Measurements from ENCODE around the gene EFR3B. TPM values are rescaled to one million over a fixed set of nuclear protein-coding genes. Genes with fewer than 3 reads are reported as not detected.
"Not testable (repeated sequence)": the region's sequence is repeated elsewhere in the genome, so short reads cannot be mapped to it uniquely, and the experiment has no call there.

EFR3B gene
- total RNA-seq, 2 donors from 2014 or later = not detected

- no peak overlapping the region for H3K27ac Mint-ChIP-seq
- H3K4me3 Mint-ChIP-seq = no peak overlapping the region
- peaks cover 46% of the 10 kb centered on the region for H3K27me3 Mint-ChIP-seq
- H3K36me3 Mint-ChIP-seq (ENCODE audit: low read depth) = no peaks in the 10 kb centered on the region
- no peaks in the 10 kb centered on the region for H3K9me3 ChIP-seq (ENCODE audit: control insufficient read depth, low read length, poor library complexity, severe bottlenecking)
- DNase-seq = no peak
- no peak for ATAC-seq
- H3K4me1 Mint-ChIP-seq = peaks cover 7% of the 10 kb centered on the region
Observed at GRCh38 chr2:25109822-25110221, 67.9 kb downstream of the EFR3B start.

DNA sequence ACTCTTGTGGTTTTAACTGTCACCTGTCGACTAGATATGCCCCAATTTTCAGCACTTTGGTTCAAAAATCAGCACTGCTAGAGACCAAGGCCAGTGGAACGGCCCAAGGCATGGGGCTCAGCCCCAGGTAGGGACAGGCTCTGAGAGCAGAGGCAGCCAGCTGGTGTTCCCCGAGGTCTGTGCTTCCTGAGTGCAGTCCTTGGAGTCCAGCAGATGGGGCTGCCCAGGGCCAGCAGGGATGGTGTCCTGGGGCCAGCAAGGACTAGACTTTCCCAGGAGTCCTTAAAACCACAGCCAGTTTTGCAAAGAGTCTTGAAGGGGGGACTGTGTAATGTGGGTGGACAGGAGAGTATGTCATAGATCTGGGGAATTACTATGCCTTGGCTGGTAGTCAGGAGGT lies 70.2 kb downstream of the EFR3B start:
- Mint-ChIP-seq H3K4me3 (no peak overlapping the region), H3K27me3 (peaks cover 43% of the 10 kb centered on the region), H3K27ac (no peak overlapping the region), H3K4me1 (peaks cover 5% of the 10 kb centered on the region), H3K36me3 (ENCODE audit: low read depth) (no peaks in the 10 kb centered on the region)
- no peak for ATAC-seq
- H3K9me3 ChIP-seq (ENCODE audit: control insufficient read depth, low read length, poor library complexity, severe bottlenecking) = no peaks in the 10 kb centered on the region
- no peak for DNase-seq

DNA sequence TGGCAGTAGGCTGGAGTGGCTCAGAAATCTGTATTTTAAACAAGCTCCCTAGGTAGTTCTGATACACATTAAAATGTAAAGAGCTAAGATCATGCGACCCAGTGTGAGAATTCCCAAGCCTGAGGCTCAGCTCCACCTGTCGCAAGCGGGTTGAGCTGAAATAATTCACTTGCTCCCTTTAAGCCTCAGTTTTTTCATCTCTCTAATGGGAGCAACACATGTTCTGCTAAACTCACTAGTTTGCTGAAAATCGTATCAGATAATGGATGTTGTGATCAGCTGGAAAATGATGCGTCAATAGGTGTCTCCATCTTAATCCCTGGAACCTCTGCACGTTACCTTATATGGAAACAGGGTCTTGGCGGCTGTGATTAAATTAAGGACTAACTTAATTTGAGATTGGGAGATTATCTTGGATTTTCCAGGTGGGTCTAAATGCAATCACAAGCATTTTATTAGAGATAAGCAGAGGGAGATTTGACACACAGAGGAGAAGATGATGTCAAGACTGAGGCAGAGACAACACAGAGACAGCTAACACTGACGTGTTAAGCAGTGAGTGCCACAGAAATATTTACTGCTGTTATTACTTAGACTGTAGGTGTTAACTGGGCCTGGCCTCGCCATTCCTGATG lies 73.5 kb downstream of the EFR3B start:
- ATAC-seq = no peak

DNA sequence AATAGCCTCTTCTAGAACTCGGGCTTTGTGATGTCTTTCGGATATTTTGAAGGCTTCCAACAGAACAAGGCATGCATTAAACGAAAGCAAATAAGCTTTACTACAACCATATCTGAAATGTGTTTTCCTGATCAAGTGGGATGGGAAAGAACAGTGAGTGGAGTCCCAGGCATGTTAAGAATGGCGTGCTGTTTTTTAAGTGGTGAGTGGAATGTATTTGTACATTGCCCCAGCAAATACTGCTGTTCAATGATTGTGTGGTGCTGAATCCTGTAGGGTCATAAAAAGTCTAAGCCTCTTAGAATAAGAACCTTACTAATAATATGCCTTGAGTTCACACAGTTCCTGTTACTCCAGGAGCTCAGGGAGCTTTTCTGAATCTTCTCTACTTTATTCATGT lies 74.0 kb downstream of the EFR3B start:
- ATAC-seq = no peak
- no peak overlapping the region for H3K27ac Mint-ChIP-seq
- H3K36me3 Mint-ChIP-seq (ENCODE audit: low read depth) = no peaks in the 10 kb centered on the region

More for the DNA sequence above, 73.5 kb downstream of the EFR3B start:
- H3K9me3 ChIP-seq (ENCODE audit: control insufficient read depth, low read length, poor library complexity, severe bottlenecking) = no peaks in the 10 kb centered on the region
- no peaks in the 10 kb centered on the region for H3K36me3 Mint-ChIP-seq (ENCODE audit: low read depth)
- H3K4me1 Mint-ChIP-seq = peaks cover 3% of the 10 kb centered on the region
- no peak overlapping the region for H3K27ac Mint-ChIP-seq
- no peak for DNase-seq
- H3K27me3 Mint-ChIP-seq = peaks cover 44% of the 10 kb centered on the region
- H3K4me3 Mint-ChIP-seq = no peak overlapping the region

GRCh38 chr2:25116956-25117355 lies 75.1 kb downstream of the EFR3B start:
- Mint-ChIP-seq H3K27ac (no peak overlapping the region), H3K27me3 (peaks cover 38% of the 10 kb centered on the region), H3K4me1 (no peaks in the 10 kb centered on the region), H3K36me3 (ENCODE audit: low read depth) (no peaks in the 10 kb centered on the region), H3K4me3 (no peak overlapping the region)
- DNase-seq (no peak), ATAC-seq (no peak)
- no peaks in the 10 kb centered on the region for H3K9me3 ChIP-seq (ENCODE audit: control insufficient read depth, low read length, poor library complexity, severe bottlenecking)

More for the DNA sequence above, 74.0 kb downstream of the EFR3B start:
- Mint-ChIP-seq H3K4me3 (no peak overlapping the region), H3K4me1 (peaks cover 2% of the 10 kb centered on the region), H3K27me3 (peaks cover 39% of the 10 kb centered on the region)
- H3K9me3 ChIP-seq (ENCODE audit: control insufficient read depth, low read length, poor library complexity, severe bottlenecking) = no peaks in the 10 kb centered on the region
- no peak for DNase-seq

DNA sequence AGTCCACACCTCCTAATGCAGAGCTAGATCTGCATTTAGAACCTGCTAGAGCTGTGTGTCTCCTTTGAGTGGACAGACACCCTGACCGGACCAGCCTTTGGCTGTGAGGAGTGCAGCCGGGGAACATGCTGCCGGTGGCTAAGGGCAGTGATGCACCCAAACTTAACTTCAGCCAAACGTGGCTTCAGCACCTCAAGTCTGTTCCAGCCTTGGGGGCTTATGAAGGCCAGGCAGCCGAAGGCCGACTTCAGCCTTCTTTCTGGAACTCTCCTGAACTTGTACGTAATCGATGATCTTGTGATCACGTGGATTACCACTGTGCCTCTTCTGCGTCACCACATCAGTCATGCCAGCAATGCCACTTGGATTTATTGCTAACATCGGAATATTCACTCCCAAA lies 77.4 kb downstream of the EFR3B start:
- DNase-seq = no peak
- peaks cover 5% of the 10 kb centered on the region for H3K36me3 Mint-ChIP-seq (ENCODE audit: low read depth)
- H3K4me3 Mint-ChIP-seq = no peak overlapping the region
- H3K9me3 ChIP-seq (ENCODE audit: control insufficient read depth, low read length, poor library complexity, severe bottlenecking) = no peaks in the 10 kb centered on the region
- no peak for ATAC-seq
- no peaks in the 10 kb centered on the region for H3K4me1 Mint-ChIP-seq
- H3K27me3 Mint-ChIP-seq = peaks cover 44% of the 10 kb centered on the region
- no peak overlapping the region for H3K27ac Mint-ChIP-seq

GRCh38 chr2:25122367-25122766 lies 80.5 kb downstream of the EFR3B start:
- no peak for DNase-seq
- no peaks in the 10 kb centered on the region for H3K4me1 Mint-ChIP-seq
- H3K27ac Mint-ChIP-seq = no peak overlapping the region
- H3K27me3 Mint-ChIP-seq = peaks cover 32% of the 10 kb centered on the region
- ATAC-seq = no peak
- peaks cover 5% of the 10 kb centered on the region for H3K36me3 Mint-ChIP-seq (ENCODE audit: low read depth)
- H3K4me3 Mint-ChIP-seq = no peak overlapping the region
- H3K9me3 ChIP-seq (ENCODE audit: control insufficient read depth, low read length, poor library complexity, severe bottlenecking) = no peaks in the 10 kb centered on the region

DNA sequence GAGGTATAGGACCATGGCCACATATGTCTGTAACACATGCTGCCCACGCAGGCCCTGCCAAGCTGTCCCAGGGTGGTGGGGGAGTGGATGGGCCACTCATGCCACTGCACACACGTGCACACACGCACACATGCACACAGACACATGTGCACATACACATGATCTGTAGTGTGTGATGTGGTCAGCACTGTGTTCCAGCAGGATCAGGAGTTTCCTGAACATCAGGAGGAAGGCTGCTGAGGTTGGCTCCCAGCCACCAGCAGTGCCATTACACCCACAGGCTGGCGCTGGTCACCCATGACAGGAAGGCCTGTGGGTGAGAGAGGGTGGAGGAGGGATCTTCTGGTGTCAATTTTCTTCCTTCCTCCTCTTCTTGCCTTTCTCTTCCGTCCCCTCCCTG lies 81.8 kb downstream of the EFR3B start:
- H3K4me3 Mint-ChIP-seq = no peak overlapping the region
- no peak for ATAC-seq
- peaks cover 25% of the 10 kb centered on the region for H3K27me3 Mint-ChIP-seq
- no peaks in the 10 kb centered on the region for H3K4me1 Mint-ChIP-seq
- no peak overlapping the region for H3K27ac Mint-ChIP-seq
- no peak for DNase-seq
- peaks cover 5% of the 10 kb centered on the region for H3K36me3 Mint-ChIP-seq (ENCODE audit: low read depth)
- no peaks in the 10 kb centered on the region for H3K9me3 ChIP-seq (ENCODE audit: control insufficient read depth, low read length, poor library complexity, severe bottlenecking)

GRCh38 chr2:25125189-25125588 lies 83.3 kb downstream of the EFR3B start:
- H3K36me3 Mint-ChIP-seq (ENCODE audit: low read depth) = peaks cover 5% of the 10 kb centered on the region
- H3K27me3 Mint-ChIP-seq = peaks cover 26% of the 10 kb centered on the region
- DNase-seq = no peak
- no peak overlapping the region for H3K4me3 Mint-ChIP-seq
- no peaks in the 10 kb centered on the region for H3K9me3 ChIP-seq (ENCODE audit: control insufficient read depth, low read length, poor library complexity, severe bottlenecking)
- no peak overlapping the region for H3K27ac Mint-ChIP-seq
- no peak for ATAC-seq
- H3K4me1 Mint-ChIP-seq = peaks cover 7% of the 10 kb centered on the region

GRCh38 chr2:25125976-25126375 lies 84.1 kb downstream of the EFR3B start:
- no peak for ATAC-seq
- peaks cover 5% of the 10 kb centered on the region for H3K36me3 Mint-ChIP-seq (ENCODE audit: low read depth)
- peaks cover 9% of the 10 kb centered on the region for H3K4me1 Mint-ChIP-seq
- no peak overlapping the region for H3K4me3 Mint-ChIP-seq
- H3K27ac Mint-ChIP-seq = no peak overlapping the region
- no peaks in the 10 kb centered on the region for H3K9me3 ChIP-seq (ENCODE audit: control insufficient read depth, low read length, poor library complexity, severe bottlenecking)
- DNase-seq = no peak
- peaks cover 33% of the 10 kb centered on the region for H3K27me3 Mint-ChIP-seq

GRCh38 chr2:25127071-25127470 lies 85.2 kb downstream of the EFR3B start:
- H3K9me3 ChIP-seq (ENCODE audit: control insufficient read depth, low read length, poor library complexity, severe bottlenecking); H3K36me3 Mint-ChIP-seq (ENCODE audit: low read depth); H3K27ac Mint-ChIP-seq; ATAC-seq; DNase-seq; H3K4me3 Mint-ChIP-seq: not testable (repeated sequence)
- Mint-ChIP-seq H3K27me3 (peaks cover 35% of the 10 kb centered on the region), H3K4me1 (peaks cover 16% of the 10 kb centered on the region)

GRCh38 chr2:25127646-25128045 lies 85.8 kb downstream of the EFR3B start:
- H3K36me3 Mint-ChIP-seq (ENCODE audit: low read depth) = no peaks in the 10 kb centered on the region
- peaks cover 35% of the 10 kb centered on the region for H3K27me3 Mint-ChIP-seq
- no peaks in the 10 kb centered on the region for H3K9me3 ChIP-seq (ENCODE audit: control insufficient read depth, low read length, poor library complexity, severe bottlenecking)
- H3K27ac Mint-ChIP-seq = no peak overlapping the region
- DNase-seq (no peak), ATAC-seq (no peak)
- no peak overlapping the region for H3K4me3 Mint-ChIP-seq
- peaks cover 16% of the 10 kb centered on the region for H3K4me1 Mint-ChIP-seq

DNA sequence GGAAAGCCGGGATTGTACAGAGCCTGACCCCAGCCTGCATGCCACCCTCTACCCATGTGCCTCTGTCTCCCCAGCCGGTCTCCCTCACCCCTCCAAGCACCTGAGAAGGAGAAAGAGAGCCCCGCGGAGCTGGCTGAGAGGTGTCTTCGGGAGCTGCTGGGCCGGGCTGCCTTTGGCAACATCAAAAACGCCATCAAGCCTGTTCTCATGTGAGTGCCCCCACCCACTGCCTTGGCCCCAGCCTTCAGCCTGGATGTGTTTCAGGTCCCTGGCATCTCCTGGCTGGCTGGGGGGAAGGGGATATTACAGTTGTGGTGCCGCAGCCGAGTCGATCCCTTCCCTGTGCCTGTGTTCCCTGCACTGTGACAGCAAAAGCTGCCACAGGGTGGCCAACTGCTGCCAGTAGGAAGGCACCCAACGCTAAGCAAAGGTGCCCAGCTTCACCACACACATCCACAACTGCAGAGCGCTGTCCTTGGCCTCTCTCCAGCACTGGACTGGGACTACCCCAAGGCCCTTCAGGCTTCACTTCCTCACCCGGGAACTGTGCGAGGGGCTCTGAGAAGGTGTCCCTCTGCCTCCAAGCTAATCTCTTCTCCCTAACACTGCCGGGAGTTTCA lies 88.1 kb downstream of the EFR3B start:
- H3K36me3 Mint-ChIP-seq (ENCODE audit: low read depth) = peaks cover 6% of the 10 kb centered on the region
- peaks cover 55% of the 10 kb centered on the region for H3K27me3 Mint-ChIP-seq
- ATAC-seq (no peak), DNase-seq (no peak)
- no peak overlapping the region for H3K4me3 Mint-ChIP-seq
- H3K27ac Mint-ChIP-seq = no peak overlapping the region
- peaks cover 19% of the 10 kb centered on the region for H3K4me1 Mint-ChIP-seq
- H3K9me3 ChIP-seq (ENCODE audit: control insufficient read depth, low read length, poor library complexity, severe bottlenecking) = no peaks in the 10 kb centered on the region

DNA sequence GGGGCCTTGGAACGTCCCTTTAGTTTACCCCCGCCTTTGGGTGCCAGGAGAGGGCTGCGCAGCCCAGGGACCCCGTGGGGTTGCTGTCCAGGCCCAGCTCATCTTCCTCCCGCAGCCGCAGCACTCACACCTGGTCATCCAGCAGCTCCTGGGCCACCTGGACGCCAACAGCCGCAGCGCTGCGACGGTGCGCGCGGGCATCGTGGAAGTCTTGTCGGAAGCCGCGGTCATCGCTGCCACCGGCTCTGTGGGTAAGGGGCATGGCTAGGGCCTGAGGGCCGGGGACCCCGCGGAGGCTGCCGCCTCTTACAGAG lies 89.3 kb downstream of the EFR3B start:
- no peak for ATAC-seq
- no peak for DNase-seq
- peaks cover 21% of the 10 kb centered on the region for H3K4me1 Mint-ChIP-seq
- H3K4me3 Mint-ChIP-seq = peak overlapping the region; percentile 81
- H3K27ac Mint-ChIP-seq = no peak overlapping the region
- H3K9me3 ChIP-seq (ENCODE audit: control insufficient read depth, low read length, poor library complexity, severe bottlenecking) = no peaks in the 10 kb centered on the region
- H3K36me3 Mint-ChIP-seq (ENCODE audit: low read depth) = peaks cover 9% of the 10 kb centered on the region
- H3K27me3 Mint-ChIP-seq = peaks cover 67% of the 10 kb centered on the region
